IPS-NIHi7 (cell line): ENCODE results near the gene DMRTB1.

Experiments used
- DNase-seq: peaks from one replicate; pipeline ENCODE4 v3.0.0; 2012; ENCODE audit warnings: mixed read lengths; ENCODE audit errors: extremely low spot score

The DMRTB1 gene

GRCh38 chr1:53508056-53508990, 49.1 kb downstream of the DMRTB1 start:
- DNase-seq = no peak

- DNase-seq = no peak
Measured at GRCh38 chr1:53508991-53509666, 49.9 kb downstream of the DMRTB1 start.

DNA sequence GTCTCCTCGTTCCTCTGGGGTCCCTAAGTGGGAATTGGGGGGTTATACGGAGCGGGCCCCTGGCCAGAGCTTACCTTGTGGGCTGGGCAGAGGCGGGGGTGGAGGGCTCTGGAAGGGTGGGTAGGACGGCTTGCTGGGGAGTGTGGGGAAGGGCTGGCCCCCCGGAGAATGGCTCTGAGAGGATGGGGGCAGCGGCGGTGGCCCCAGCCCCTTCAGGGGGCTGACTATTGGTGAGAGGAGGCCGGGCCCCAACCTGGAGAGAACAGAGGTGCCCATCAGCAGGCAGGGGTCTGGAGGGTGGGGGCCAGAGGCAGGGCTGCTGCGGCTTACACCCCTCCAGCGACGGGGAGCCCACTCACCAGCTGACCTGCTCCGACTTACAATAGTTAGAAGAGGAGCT, 50.6 kb downstream of the DMRTB1 start:
- no peak for DNase-seq

DNA sequence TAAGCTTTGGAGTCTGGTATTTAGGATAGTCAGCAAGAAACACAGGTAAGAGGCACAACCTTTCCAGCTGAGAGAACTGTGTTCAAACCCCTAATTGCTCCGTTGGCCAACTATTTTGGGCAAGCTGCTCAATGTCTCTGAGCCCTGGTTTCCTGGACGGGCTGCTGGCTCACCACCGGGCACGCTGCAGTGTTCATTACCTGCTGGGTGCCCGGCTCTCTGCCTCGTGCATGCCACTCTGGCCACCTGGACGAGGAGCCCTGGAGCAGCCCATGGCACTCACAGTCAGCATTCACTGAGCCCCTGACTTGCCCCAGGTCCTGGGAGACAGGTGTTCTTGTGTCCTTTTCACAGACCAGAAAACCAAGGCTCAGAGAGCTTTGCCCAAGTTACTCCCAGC, 51.0 kb downstream of the DMRTB1 start:
- DNase-seq = no peak

- no peak for DNase-seq
Measured at GRCh38 chr1:53511323-53511932, 52.2 kb downstream of the DMRTB1 start.

GRCh38 chr1:53511933-53512806, 53.0 kb downstream of the DMRTB1 start:
- no peak for DNase-seq

DNA sequence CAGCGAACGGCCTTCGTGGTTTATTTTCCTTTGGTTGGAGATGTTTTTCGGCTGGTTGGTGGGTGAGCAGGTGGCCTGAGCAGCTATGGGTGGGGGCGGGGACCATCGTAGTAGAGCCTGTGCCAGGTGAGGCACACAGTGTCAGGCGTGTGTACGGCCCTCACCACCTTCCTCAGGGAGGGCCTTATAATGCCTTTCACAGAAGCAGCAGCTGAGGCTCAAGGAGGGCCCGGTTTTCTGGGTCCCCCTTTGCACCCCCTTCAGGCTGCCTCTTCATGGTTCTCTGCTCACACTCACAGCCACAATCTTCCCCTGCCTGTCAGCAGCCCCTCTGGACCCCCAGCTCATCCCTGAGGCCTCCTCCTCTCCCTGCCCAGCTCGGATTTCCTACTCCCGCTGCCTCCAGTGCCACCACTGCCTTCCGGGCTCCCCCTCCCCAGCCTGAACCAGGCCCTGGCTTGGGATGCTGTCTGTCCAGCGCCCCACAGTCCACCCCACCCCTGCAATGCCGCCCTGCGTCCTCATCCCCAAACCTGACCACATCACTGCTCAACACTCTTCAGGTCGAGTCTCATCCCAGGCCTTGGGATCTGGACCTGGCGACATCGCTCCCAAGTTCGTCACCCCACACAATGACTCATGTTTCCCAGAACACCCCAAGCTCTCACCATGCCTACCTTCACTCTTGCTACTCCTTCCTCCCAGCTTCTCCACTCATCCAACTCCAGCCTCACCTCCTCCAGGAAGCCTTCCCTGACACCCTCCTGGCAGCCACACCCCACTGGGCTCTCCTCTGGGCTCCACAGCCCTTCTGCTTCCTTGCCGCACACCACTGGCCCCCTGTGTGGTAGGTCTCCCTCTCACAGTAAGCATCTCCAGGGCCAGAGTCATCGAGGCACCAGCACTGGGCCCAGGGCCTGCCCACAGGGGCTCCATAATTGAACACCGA, 53.9 kb downstream of the DMRTB1 start:
- DNase-seq = no peak

DNA sequence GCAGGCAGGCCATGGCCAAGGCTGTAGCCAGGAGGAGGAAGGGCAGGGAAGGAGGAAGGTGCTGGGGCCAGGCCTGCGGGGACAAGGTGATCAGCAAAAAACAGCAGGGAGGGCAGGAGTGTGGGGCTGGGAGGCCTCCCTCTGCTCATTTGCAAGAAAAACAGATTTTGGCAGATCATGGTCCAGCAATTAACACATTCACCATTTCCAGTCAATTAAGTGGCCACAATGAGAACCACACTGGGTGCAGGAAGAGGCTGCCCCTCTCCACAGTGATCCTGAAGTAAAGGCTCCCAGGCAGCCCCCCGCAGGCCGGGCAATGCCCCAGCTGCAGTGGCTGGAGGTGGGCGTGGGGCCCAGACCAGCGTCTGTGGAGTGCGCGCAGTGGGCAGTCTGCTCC, 54.6 kb downstream of the DMRTB1 start:
- no peak for DNase-seq

DNA sequence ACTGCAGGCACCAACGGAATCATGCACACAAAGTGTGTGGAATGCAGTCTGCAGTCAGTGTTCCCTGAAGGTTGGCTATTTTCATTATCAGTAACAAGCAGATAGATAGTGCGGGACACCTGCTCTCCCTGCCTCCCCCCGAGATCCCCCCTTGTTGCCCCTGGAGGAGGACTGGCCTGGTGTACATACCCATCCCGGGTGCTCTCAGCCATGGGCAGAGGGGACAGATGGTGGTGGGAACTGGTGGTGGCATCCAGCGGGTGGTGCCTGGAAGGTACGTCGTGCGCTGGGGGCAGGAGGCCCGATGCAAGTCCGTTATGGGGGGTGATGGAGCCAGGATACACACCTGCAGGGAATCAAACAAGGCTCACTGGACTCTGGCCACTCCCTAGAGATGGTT, 55.2 kb downstream of the DMRTB1 start:
- DNase-seq = no peak

- no peak for DNase-seq
Measured at GRCh38 chr1:53516181-53516580, 57.0 kb downstream of the DMRTB1 start.
